Parathyroid adenoma (tissue), 2 donors: ENCODE data around the gene FCGBP.

Experiments
- H2AFZ ChIP-seq: fragments of 300-600 bp; sonication (generic); one replicate; pipeline ENCODE4 v1.7.0; 2017; ENCODE audit warnings: antibody characterized with exemption, mild to moderate bottlenecking
- H3K27ac ChIP-seq: fragments of 300-600 bp; sonication (generic); one replicate; pipeline ENCODE4 v1.7.0; 2017
- H3K27me3 ChIP-seq: fragments of 300-600 bp; sonication (generic); one replicate; pipeline ENCODE4 v1.7.0; 2017; ENCODE audit warnings: low read length; ENCODE audit not compliant: control insufficient read depth, insufficient read depth
- H3K36me3 ChIP-seq: fragments of 300-600 bp; sonication (generic); one replicate; pipeline ENCODE4 v1.7.0; 2017; ENCODE audit warnings: low read length; ENCODE audit not compliant: control insufficient read depth, insufficient read depth
- H3K4me1 ChIP-seq: fragments of 300-600 bp; sonication (generic); one replicate; pipeline ENCODE4 v1.7.0; 2017; ENCODE audit warnings: control low read depth
- H3K4me2 ChIP-seq: fragments of 300-600 bp; sonication (generic); one replicate; pipeline ENCODE4 v1.7.0; 2017; ENCODE audit warnings: low read length
- H3K4me3 ChIP-seq: fragments of 300-600 bp; sonication (generic); one replicate; pipeline ENCODE4 v1.7.0; 2017; ENCODE audit warnings: low read depth, low read length
- H3K79me2 ChIP-seq: fragments of 300-600 bp; sonication (generic); one replicate; pipeline ENCODE4 v1.7.0; 2017; ENCODE audit warnings: control low read depth
- H3K9ac ChIP-seq: fragments of 300-600 bp; sonication (generic); one replicate; pipeline ENCODE4 v1.7.0; 2017; ENCODE audit warnings: mild to moderate bottlenecking
- H3K9me3 ChIP-seq: fragments of 300-600 bp; sonication (generic); one replicate; pipeline ENCODE4 v1.7.0; 2017; ENCODE audit warnings: low read length; ENCODE audit not compliant: control insufficient read depth
- CTCF ChIP-seq: fragments of 300-600 bp; sonication (generic); IDR thresholded peaks from one replicate; pipeline ENCODE4 v1.7.0; 2017; ENCODE audit warnings: antibody characterized with exemption, mild to moderate bottlenecking
- donor health status: primary hyperparathyroidism.

FCGBP gene

GRCh38 chr19:39919976-39920375 lies 14.5 kb downstream of the FCGBP start:
- no peak overlapping the region for H3K9ac ChIP-seq

GRCh38 chr19:39918183-39918651 lies 16.2 kb downstream of the FCGBP start:
- Histone ChIP-seq H3K4me3 (no peak overlapping the region), H3K36me3 (no peaks in the 10 kb centered on the region), H3K79me2 (no peaks in the 10 kb centered on the region), H3K27me3 (no peaks in the 10 kb centered on the region), H3K4me2 (no peak overlapping the region), H3K27ac (no peak overlapping the region), H3K9ac (no peak overlapping the region), H2AFZ (no peak overlapping the region), H3K9me3 (no peaks in the 10 kb centered on the region), H3K4me1 (no peaks in the 10 kb centered on the region)
- no peak for TF ChIP-seq CTCF

More at GRCh38 chr19:39919976-39920375, 14.5 kb downstream of the FCGBP start:
- no peak for TF ChIP-seq CTCF
- Histone ChIP-seq H3K9me3 (no peaks in the 10 kb centered on the region), H3K36me3 (no peaks in the 10 kb centered on the region), H3K27ac (no peak overlapping the region), H3K27me3 (no peaks in the 10 kb centered on the region), H3K4me2 (no peak overlapping the region), H3K4me1 (no peaks in the 10 kb centered on the region), H2AFZ (no peak overlapping the region), H3K4me3 (no peak overlapping the region), H3K79me2 (no peaks in the 10 kb centered on the region)

- Histone ChIP-seq H3K36me3 (no peaks in the 10 kb centered on the region), H3K4me1 (no peaks in the 10 kb centered on the region), H3K4me3 (no peak overlapping the region), H3K79me2 (no peaks in the 10 kb centered on the region), H3K9me3 (no peaks in the 10 kb centered on the region), H2AFZ (no peak overlapping the region), H3K27ac (no peak overlapping the region), H3K9ac (no peak overlapping the region), H3K4me2 (no peak overlapping the region), H3K27me3 (no peaks in the 10 kb centered on the region)
- TF ChIP-seq CTCF, result no peak
Measured at GRCh38 chr19:39917561-39918182, 16.8 kb downstream of the FCGBP start.

- no peaks in the 10 kb centered on the region for H3K36me3 ChIP-seq
- H3K27me3 ChIP-seq, result no peaks in the 10 kb centered on the region
- no peak overlapping the region for H3K27ac ChIP-seq
- no peaks in the 10 kb centered on the region for H3K9me3 ChIP-seq
- H3K4me3 ChIP-seq, result no peak overlapping the region
- no peaks in the 10 kb centered on the region for H3K4me1 ChIP-seq
- no peak for TF ChIP-seq CTCF
- no peak overlapping the region for H3K4me2 ChIP-seq
- H3K79me2 ChIP-seq, result no peaks in the 10 kb centered on the region
- H3K9ac ChIP-seq, result no peak overlapping the region
- H2AFZ ChIP-seq, result no peak overlapping the region
Measured at GRCh38 chr19:39916851-39917396, 17.5 kb downstream of the FCGBP start.

- H3K9me3 ChIP-seq, result no peaks in the 10 kb centered on the region
- no peaks in the 10 kb centered on the region for H3K4me1 ChIP-seq
- H3K79me2 ChIP-seq, result no peaks in the 10 kb centered on the region
- no peak overlapping the region for H3K9ac ChIP-seq
- H2AFZ ChIP-seq, result no peak overlapping the region
- no peak overlapping the region for H3K4me3 ChIP-seq
- no peak overlapping the region for H3K27ac ChIP-seq
- no peaks in the 10 kb centered on the region for H3K27me3 ChIP-seq
- no peak for TF ChIP-seq CTCF
- no peak overlapping the region for H3K4me2 ChIP-seq
- H3K36me3 ChIP-seq, result no peaks in the 10 kb centered on the region
Measured at GRCh38 chr19:39916236-39916635, 18.2 kb downstream of the FCGBP start.
